HEK293 (cell line): Measurements from ENCODE around the gene SAMD8.

Experiments used
- CTCF ChIP-seq: fragments of 450-650 bp; formaldehyde crosslinking; IDR thresholded peaks from 2 replicates; pipeline ENCODE4 v1.5.1; 2016; ENCODE audit warnings: missing biosample characterization, missing genetic modification characterization
- EGR2 ChIP-seq: fragments of 450-650 bp; formaldehyde crosslinking; IDR thresholded peaks from 2 replicates; pipeline ENCODE4 v1.5.1; 2016; ENCODE audit warnings: low read depth, missing biosample characterization, missing genetic modification characterization
- PRDM10 ChIP-seq: fragments of 450-650 bp; formaldehyde crosslinking; IDR thresholded peaks from 2 replicates; pipeline ENCODE4 v1.5.1; 2016; ENCODE audit warnings: missing biosample characterization, missing genetic modification characterization
- REST ChIP-seq: fragments of 450-650 bp; formaldehyde crosslinking; IDR thresholded peaks from 2 replicates; pipeline ENCODE4 v1.5.1; 2016; ENCODE audit warnings: missing biosample characterization, missing genetic modification characterization
- TCF7L2 ChIP-seq: IDR thresholded peaks from 2 replicates; pipeline ENCODE4 v1.6.1; 2011; ENCODE audit warnings: low read depth, mild to moderate bottlenecking, inconsistent platforms, low read length, moderate library complexity, borderline replicate concordance
- YY1 ChIP-seq: fragments of 450-650 bp; formaldehyde crosslinking; IDR thresholded peaks from 2 replicates; pipeline ENCODE4 v1.5.1; 2018; ENCODE audit warnings: missing biosample characterization, missing genetic modification characterization
- ZBTB8A ChIP-seq: fragments of 450-650 bp; formaldehyde crosslinking; IDR thresholded peaks from 2 replicates; pipeline ENCODE4 v1.5.1; 2016; ENCODE audit warnings: missing biosample characterization, missing genetic modification characterization

GRCh38 chr10:75072727-75073126 is 38.7 kb upstream of the SAMD8 start:
- TF ChIP-seq YY1 (tag by site-specific recombination) (no peak), REST (tag by site-specific recombination) (no peak), CTCF (no peak), EGR2 (tag by site-specific recombination) (peak; percentile 43; the same call in 1 of the 2 replicates), ZBTB8A (no peak), PRDM10 (tag by site-specific recombination) (no peak), TCF7L2 (no peak)
